Naive thymus-derived CD4-positive, alpha-beta T cell (primary cell): Measurements from ENCODE around the gene RBM17. TPM values are rescaled to one million over a fixed set of nuclear protein-coding genes. Genes with fewer than 3 reads are reported as not detected.

Experiments
- ATAC-seq: fragments of 150-1000 bp; cut with Tn5 transposase; 2 replicates; pipeline ENCODE4 v1.10.0; 2021; ENCODE audit warnings: mild to moderate bottlenecking, moderate library complexity
- CTCF ChIA-PET: fragments of 350-600 bp; sonication (Branson Sonifier 250); formaldehyde crosslinking; loops from one replicate; lab custom pipeline; 2021; ENCODE audit warnings: antibody characterized with exemption; lab: Charles Lee
- POLR2A ChIA-PET: fragments of 350-600 bp; sonication (Branson Sonifier 250); formaldehyde crosslinking; loops from one replicate; lab custom pipeline; 2021; ENCODE audit warnings: antibody characterized with exemption, inconsistent platforms; lab: Charles Lee
- DNase-seq, 9 donors: peaks; one replicate each; pipeline versions ENCODE4 v3.0.0 to v3.0.0-alpha.2; 2020 to 2022; ENCODE audit warnings: mixed read lengths in 1 of 9
- H3K27ac ChIP-seq: one replicate; pipeline ENCODE4 v1.7.0; 2013; ENCODE audit warnings: mild to moderate bottlenecking, low read depth, low read length, moderate library complexity
- H3K27me3 ChIP-seq, 2 donors: one replicate each; pipeline ENCODE4 v1.7.0; 2013; ENCODE audit warnings: low read length in 2 of 2, mild to moderate bottlenecking in 2 of 2, moderate library complexity in 2 of 2; ENCODE audit not compliant: control insufficient read depth in 2 of 2, insufficient read depth in 2 of 2
- H3K36me3 ChIP-seq, 3 experiments: 1 replicate in 2 of 3; 2 replicates in 1 of 3; pipeline ENCODE4 v1.7.0; 2013; ENCODE audit warnings: low read length in 3 of 3, mild to moderate bottlenecking in 3 of 3, moderate library complexity in 1 of 3; ENCODE audit not compliant: insufficient read depth in 3 of 3, control insufficient read depth in 2 of 3
- H3K4me1 ChIP-seq, 2 donors: one replicate each; pipeline ENCODE4 v1.7.0; 2013; ENCODE audit warnings: low read length in 2 of 2, mild to moderate bottlenecking in 2 of 2, moderate library complexity in 1 of 2; ENCODE audit not compliant: control insufficient read depth in 2 of 2, insufficient read depth in 2 of 2
- H3K4me3 ChIP-seq: 2 replicates; pipeline ENCODE4 v1.7.0; 2013; ENCODE audit warnings: mild to moderate bottlenecking, low read length
- H3K9me3 ChIP-seq, 3 experiments: 1 replicate in 2 of 3; 2 replicates in 1 of 3; pipeline ENCODE4 v1.7.0; 2013; ENCODE audit warnings: low read length in 3 of 3; ENCODE audit not compliant: control insufficient read depth in 2 of 3
- H3K27ac Mint-ChIP-seq, 9 donors: one replicate each; pipeline ENCODE4 v1.8.0; 2020 to 2022; ENCODE audit warnings: mixed read lengths in 9 of 9, mild to moderate bottlenecking in 8 of 9, moderate library complexity in 5 of 9, inconsistent platforms in 2 of 9
- H3K27me3 Mint-ChIP-seq, 5 donors: one replicate each; pipeline ENCODE4 v1.8.0; 2021 to 2022; ENCODE audit warnings: mixed read lengths in 5 of 5, mild to moderate bottlenecking in 1 of 5
- H3K36me3 Mint-ChIP-seq, 5 donors: one replicate each; pipeline ENCODE4 v1.8.0; 2020 to 2022; ENCODE audit warnings: mixed read lengths in 5 of 5, mild to moderate bottlenecking in 3 of 5, inconsistent platforms in 1 of 5
- H3K4me1 Mint-ChIP-seq, 7 donors: one replicate each; pipeline ENCODE4 v1.8.0; 2020 to 2022; ENCODE audit warnings: mixed read lengths in 7 of 7, mild to moderate bottlenecking in 3 of 7, inconsistent platforms in 1 of 7
- H3K4me3 Mint-ChIP-seq, 10 donors: one replicate each; pipeline ENCODE4 v1.8.0; 2020 to 2022; ENCODE audit warnings: mild to moderate bottlenecking in 10 of 10, mixed read lengths in 10 of 10, moderate library complexity in 6 of 10, inconsistent platforms in 2 of 10
- H3K9me3 Mint-ChIP-seq, 11 donors: one replicate each; pipeline ENCODE4 v1.8.0; 2020 to 2022; ENCODE audit warnings: mixed read lengths in 11 of 11, mild to moderate bottlenecking in 4 of 11, inconsistent platforms in 1 of 11, moderate library complexity in 1 of 11
- intact Hi-C, 2 donors: fragments of 100-400 bp; cut with micrococcal nuclease; formaldehyde crosslinking; loops; one replicate each; pipeline ENCODE4 v1.15.1; 2023
- polyA plus RNA-seq, 2 donors: library from polyadenylated mRNA; unstranded; fragments of 300-500 nt; fragmentation: Illumina TruSeq; gene quantifications; one replicate each; pipeline ENCODE4 v1.2.3, GENCODE V29; 2021
- total RNA-seq, 6 experiments: library from RNA in 5 of 6; stranded (reverse) in 5 of 6; gene quantifications; 1 replicate in 5 of 6; 2 replicates in 1 of 6; pipeline ENCODE4 v1.2.3 and lab custom pipeline; 2021 to 2026

Gene RBM17
- total and polyA plus RNA-seq, 7 experiments from 2014 or later = 66.6 to 158 (median 121) TPM

GRCh38 chr10:6143181-6143580 lies 54.3 kb downstream of the RBM17 start:
- DNase-seq (no peak), ATAC-seq (no peak)
- H3K9me3 ChIP-seq = no peaks in the 10 kb centered on the region
- H3K4me1 ChIP-seq = peaks cover 24 to 32% of the 10 kb centered on the region in 2 donors
- Mint-ChIP-seq H3K27me3 (peaks cover 0 to 12% (median 0%) of the 10 kb centered on the region in 5 donors), H3K4me3 (peak overlapping the region in 8 of 10 donors; percentile 23 to 92 (median 88)), H3K27ac (peak overlapping the region in 4 of 9 donors; percentile 38 to 90 (median 66)), H3K4me1 (peaks cover 39 to 65% (median 50%) of the 10 kb centered on the region in 7 donors), H3K36me3 (peaks cover 0 to 9% (median 0%) of the 10 kb centered on the region in 5 donors), H3K9me3 (no peaks in the 10 kb centered on the region)
- intact Hi-C loops = loop anchor here in 1 of 2 donors (5.0 kb wide), 1 partner anchor 331 kb away; the partner anchor contains the start of gene GDI2
- H3K36me3 ChIP-seq = no peaks in the 10 kb centered on the region
- H3K27ac ChIP-seq = no peak overlapping the region
- ChIA-PET CTCF (interaction anchor here (0.6 to 1.5 kb wide), 2 partner anchors 17 to 258 kb away, joined by 3 read pairs; no protein-coding TSS in a partner anchor), POLR2A (interaction anchor here (0.6 kb wide), 2 partner anchors 51 to 125 kb away, joined by 3 read pairs; no protein-coding TSS in a partner anchor)
- no peaks in the 10 kb centered on the region for H3K27me3 ChIP-seq
- H3K4me3 ChIP-seq = no peak overlapping the region

- Mint-ChIP-seq H3K4me3 (peak overlapping the region; percentile 81 to 92 (median 87)), H3K27me3 (peaks cover 0 to 1% (median 0%) of the 10 kb centered on the region in 5 donors), H3K9me3 (no peaks in the 10 kb centered on the region), H3K36me3 (peaks cover 0 to 17% (median 0%) of the 10 kb centered on the region in 5 donors), H3K27ac (peak overlapping the region; percentile 74 to 91 (median 84)), H3K4me1 (peaks cover 48 to 68% (median 60%) of the 10 kb centered on the region in 7 donors)
- H3K36me3 ChIP-seq = no peaks in the 10 kb centered on the region
- H3K4me3 ChIP-seq = peak overlapping the region; percentile 92
- no peaks in the 10 kb centered on the region for H3K9me3 ChIP-seq
- H3K4me1 ChIP-seq = peaks cover 24 to 39% of the 10 kb centered on the region in 2 donors
- ChIA-PET CTCF (interaction anchor here (0.6 to 1.5 kb wide), 6 partner anchors 11 to 265 kb away, joined by 3 to 4 read pairs (median 3); partner anchors contain the start of gene PFKFB3), POLR2A (interaction anchor here (0.6 to 2.2 kb wide), 12 partner anchors 9 to 515 kb away, joined by 3 to 8 read pairs (median 4); partner anchors contain the start of gene PFKFB3)
- ATAC-seq (peak; percentile 94), DNase-seq (peak; percentile 79 to 92 (median 85))
- intact Hi-C loops = loop anchor here (1.0 to 5.0 kb wide), 7 partner anchors 14 to 332 kb away; partner anchors contain the start of genes RBM17 (in 2 of the 2), GDI2 (in 1 of the 2) and PFKFB3 (in 1 of the 2)
- peak overlapping the region; percentile 86 for H3K27ac ChIP-seq
- H3K27me3 ChIP-seq = no peaks in the 10 kb centered on the region
Observed at GRCh38 chr10:6144406-6145165, 55.8 kb downstream of the RBM17 start.

- H3K4me1 ChIP-seq = peaks cover 24 to 36% of the 10 kb centered on the region in 2 donors
- intact Hi-C loops = loop anchor here (2.0 kb wide), 1 partner anchor 57 kb away; the partner anchor contains the start of gene RBM17 (in 2 of the 2)
Observed at GRCh38 chr10:6145166-6145987, 56.5 kb downstream of the RBM17 start.

GRCh38 chr10:6146013-6146785 lies 57.4 kb downstream of the RBM17 start:
- Mint-ChIP-seq H3K4me1 (peaks cover 47 to 67% (median 62%) of the 10 kb centered on the region in 7 donors), H3K27ac (peak overlapping the region in 8 of 9 donors; percentile 37 to 78 (median 57)), H3K36me3 (peaks cover 0 to 28% (median 0%) of the 10 kb centered on the region in 5 donors), H3K27me3 (no peaks in the 10 kb centered on the region), H3K4me3 (peak overlapping the region; percentile 76 to 89 (median 83)), H3K9me3 (no peaks in the 10 kb centered on the region)
- intact Hi-C loops = no loop called here
- Histone ChIP-seq H3K4me3 (peak overlapping the region; percentile 92), H3K36me3 (no peaks in the 10 kb centered on the region), H3K4me1 (peaks cover 16 to 33% of the 10 kb centered on the region in 2 donors), H3K27me3 (no peaks in the 10 kb centered on the region), H3K9me3 (no peaks in the 10 kb centered on the region), H3K27ac (peak overlapping the region; percentile 86)
- POLR2A ChIA-PET = interaction anchor here (0.6 to 2.1 kb wide), 3 partner anchors 13 to 264 kb away, joined by 3 to 6 read pairs (median 6); no protein-coding TSS in a partner anchor
- DNase-seq = no peak
- ATAC-seq = no peak
- CTCF ChIA-PET = interaction anchor here (0.7 to 1.7 kb wide), 5 partner anchors 10 to 256 kb away, joined by 3 to 5 read pairs (median 4); no protein-coding TSS in a partner anchor

More at GRCh38 chr10:6145166-6145987, 56.5 kb downstream of the RBM17 start:
- Mint-ChIP-seq H3K36me3 (peaks cover 0 to 24% (median 0%) of the 10 kb centered on the region in 5 donors), H3K9me3 (no peaks in the 10 kb centered on the region), H3K4me3 (peak overlapping the region; percentile 76 to 89 (median 84)), H3K27ac (peak overlapping the region; percentile 37 to 78 (median 63)), H3K4me1 (peaks cover 47 to 68% (median 64%) of the 10 kb centered on the region in 7 donors), H3K27me3 (no peaks in the 10 kb centered on the region)
- no peaks in the 10 kb centered on the region for H3K9me3 ChIP-seq
- no peaks in the 10 kb centered on the region for H3K36me3 ChIP-seq
- peak overlapping the region; percentile 92 for H3K4me3 ChIP-seq
- H3K27me3 ChIP-seq = no peaks in the 10 kb centered on the region
- POLR2A ChIA-PET = interaction anchor here (0.6 to 2.2 kb wide), 9 partner anchors 10 to 265 kb away, joined by 3 to 8 read pairs (median 4); partner anchors contain the start of gene PFKFB3
- peak overlapping the region; percentile 86 for H3K27ac ChIP-seq
- CTCF ChIA-PET = interaction anchor here (0.9 to 1.5 kb wide), 3 partner anchors 9 to 60 kb away, joined by 3 to 4 read pairs (median 3); partner anchors contain the start of gene PFKFB3
- peak in 1 of 9 donors; percentile 23 for DNase-seq
- no peak for ATAC-seq

GRCh38 chr10:6146921-6147320 lies 58.1 kb downstream of the RBM17 start:
- Mint-ChIP-seq H3K36me3 (peaks cover 0 to 32% (median 0%) of the 10 kb centered on the region in 5 donors), H3K27ac (peak overlapping the region in 5 of 9 donors; percentile 48 to 78 (median 72)), H3K4me3 (peak overlapping the region; percentile 76 to 89 (median 83)), H3K4me1 (peaks cover 50 to 68% (median 61%) of the 10 kb centered on the region in 7 donors), H3K9me3 (no peaks in the 10 kb centered on the region), H3K27me3 (no peaks in the 10 kb centered on the region)
- no peak overlapping the region for H3K4me3 ChIP-seq
- peaks cover 14 to 36% of the 10 kb centered on the region in 2 donors for H3K4me1 ChIP-seq
- ATAC-seq = no peak
- DNase-seq = no peak
- H3K27ac ChIP-seq = no peak overlapping the region
- ChIA-PET CTCF (interaction anchor here (0.7 to 1.7 kb wide), 5 partner anchors 10 to 256 kb away, joined by 3 to 5 read pairs (median 4); no protein-coding TSS in a partner anchor), POLR2A (interaction anchor here (0.8 to 1.5 kb wide), 3 partner anchors 12 to 20 kb away, joined by 3 to 6 read pairs (median 4); no protein-coding TSS in a partner anchor)
- H3K9me3 ChIP-seq = no peaks in the 10 kb centered on the region
- intact Hi-C loops = no loop called here
- no peaks in the 10 kb centered on the region for H3K27me3 ChIP-seq
- H3K36me3 ChIP-seq = no peaks in the 10 kb centered on the region
